ENCODE measurements around the gene RNU6-7. TPM values are rescaled to one million over a fixed set of nuclear protein-coding genes. Genes with fewer than 3 reads are reported as not detected.

Gene RNU6-7
- total and polyA plus RNA-seq, 2 of the 13 experiments (the other 11 are each of a cell fraction or from before 2014, with no cell fraction given), result under 0.01 TPM; not detected in 1

DNA sequence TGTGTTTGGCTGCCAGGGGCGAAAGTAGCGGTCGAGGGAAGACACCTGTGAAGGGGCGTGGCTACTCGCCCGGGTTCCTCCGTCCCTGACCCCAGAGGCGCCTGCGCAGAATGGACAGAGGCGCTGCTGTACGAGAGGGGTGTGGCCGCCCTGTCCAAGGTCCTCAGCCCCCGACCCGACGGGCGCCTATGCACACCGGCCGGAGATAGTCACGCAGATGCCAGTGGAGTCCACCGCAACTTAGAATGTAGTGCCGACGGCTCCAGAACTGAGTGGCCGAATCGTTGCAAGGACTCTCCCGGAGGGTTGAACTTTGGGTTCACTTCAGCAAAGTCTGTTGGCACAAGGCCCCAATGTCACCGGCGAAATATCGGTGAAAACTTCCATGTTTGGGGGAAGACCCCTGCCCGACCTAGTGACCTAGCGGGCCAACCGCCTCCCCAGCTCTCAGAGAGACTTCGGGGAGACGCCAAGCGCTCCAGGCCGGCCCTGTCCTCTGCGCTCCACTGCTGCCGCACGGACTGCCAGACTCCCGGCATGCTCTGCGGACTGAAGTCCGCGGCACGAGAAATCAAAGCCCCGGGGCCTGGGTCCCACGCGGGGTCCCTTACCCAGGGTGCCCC lies 541 bp upstream of the RNU6-7 start (continued):
- TF ChIP-seq TCF12 (IDR thresholded peaks at IDR 0.05), result no peak
- peak; percentile 93 for TF ChIP-seq TCF12 (CRISPR knock-in tag; IDR thresholded peaks at IDR 0.05)
- peak; percentile 93; the same call in 1 of the 2 replicates for TF ChIP-seq ZNF660 (CRISPR knock-in tag; IDR thresholded peaks at IDR 0.05; ENCODE audit: borderline replicate concordance, low read depth)
- no peak for TF ChIP-seq SNRNP70 (IDR thresholded peaks at IDR 0.05; ENCODE audit: low read depth, low read length)
- TF ChIP-seq RFX3 (CRISPR knock-in tag; IDR thresholded peaks at IDR 0.05), result peak; percentile 43; the same call in 1 of the 2 replicates
- peak; percentile 63; the same call in 1 of the 2 replicates for TF ChIP-seq PAX8 (CRISPR knock-in tag; IDR thresholded peaks at IDR 0.05; ENCODE audit: borderline replicate concordance)
- TF ChIP-seq FOXK1 (CRISPR knock-in tag; IDR thresholded peaks at IDR 0.05; ENCODE audit: borderline replicate concordance, low read depth), result peak; percentile 81; the same call in 1 of the 2 replicates
- TF ChIP-seq, protein P1, sequence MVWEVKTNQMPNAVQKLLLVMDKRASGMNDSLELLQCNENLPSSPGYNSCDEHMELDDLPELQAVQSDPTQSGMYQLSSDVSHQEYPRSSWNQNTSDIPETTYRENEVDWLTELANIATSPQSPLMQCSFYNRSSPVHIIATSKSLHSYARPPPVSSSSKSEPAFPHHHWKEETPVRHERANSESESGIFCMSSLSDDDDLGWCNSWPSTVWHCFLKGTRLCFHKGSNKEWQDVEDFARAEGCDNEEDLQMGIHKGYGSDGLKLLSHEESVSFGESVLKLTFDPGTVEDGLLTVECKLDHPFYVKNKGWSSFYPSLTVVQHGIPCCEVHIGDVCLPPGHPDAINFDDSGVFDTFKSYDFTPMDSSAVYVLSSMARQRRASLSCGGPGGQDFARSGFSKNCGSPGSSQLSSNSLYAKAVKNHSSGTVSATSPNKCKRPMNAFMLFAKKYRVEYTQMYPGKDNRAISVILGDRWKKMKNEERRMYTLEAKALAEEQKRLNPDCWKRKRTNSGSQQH (CRISPR knock-in tag; IDR thresholded peaks at IDR 0.05; ENCODE audit: low read depth), result peak; percentile 89; the same call in 1 of the 2 replicates
- TF ChIP-seq SAP130 (CRISPR knock-in tag; IDR thresholded peaks at IDR 0.05; ENCODE audit: low read depth), result peak; percentile 94
- TF ChIP-seq KLF11 (CRISPR knock-in tag; IDR thresholded peaks at IDR 0.05), result 0 out of 2 replicates have a peak, but pooled peaks have one; percentile 39
- TF ChIP-seq, protein P2, sequence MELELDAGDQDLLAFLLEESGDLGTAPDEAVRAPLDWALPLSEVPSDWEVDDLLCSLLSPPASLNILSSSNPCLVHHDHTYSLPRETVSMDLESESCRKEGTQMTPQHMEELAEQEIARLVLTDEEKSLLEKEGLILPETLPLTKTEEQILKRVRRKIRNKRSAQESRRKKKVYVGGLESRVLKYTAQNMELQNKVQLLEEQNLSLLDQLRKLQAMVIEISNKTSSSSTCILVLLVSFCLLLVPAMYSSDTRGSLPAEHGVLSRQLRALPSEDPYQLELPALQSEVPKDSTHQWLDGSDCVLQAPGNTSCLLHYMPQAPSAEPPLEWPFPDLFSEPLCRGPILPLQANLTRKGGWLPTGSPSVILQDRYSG (CRISPR knock-in tag; IDR thresholded peaks at IDR 0.05), result 0 out of 2 replicates have a peak, but pooled peaks have one; percentile 9
- TF ChIP-seq ZFP41 (CRISPR knock-in tag; IDR thresholded peaks at IDR 0.05; ENCODE audit: borderline replicate concordance), result peak; percentile 79
- TF ChIP-seq ZNF30 (CRISPR knock-in tag; IDR thresholded peaks at IDR 0.05), result no peak; the same call in none of the 2 replicates
- TF ChIP-seq PHF20 (CRISPR knock-in tag; IDR thresholded peaks at IDR 0.05), result peak; percentile 84
- TF ChIP-seq ZMYM4 (CRISPR knock-in tag; IDR thresholded peaks at IDR 0.05), result peak; percentile 93
- TF ChIP-seq SATB2 (CRISPR knock-in tag; IDR thresholded peaks at IDR 0.05), result peak; percentile 85
- TF ChIP-seq SUZ12 (IDR thresholded peaks at IDR 0.05; ENCODE audit: low read depth, low read length), result peak; percentile 57
- TF ChIP-seq MBNL3 (CRISPR knock-in tag; conservative IDR thresholded peaks at IDR 0.05), result no peak
- TF ChIP-seq TEAD3 (CRISPR knock-in tag; optimal IDR thresholded peaks at IDR 0.05; ENCODE audit: borderline replicate concordance), result peak; percentile 77
- TF ChIP-seq ATM (IDR thresholded peaks at IDR 0.05; ENCODE audit: borderline replicate concordance), result no peak
- TF ChIP-seq ZNF230 (CRISPR knock-in tag; IDR thresholded peaks at IDR 0.05), result peak; percentile 99
- no peak; the same call in 1 of the 2 replicates for TF ChIP-seq MTF1 (CRISPR knock-in tag; IDR thresholded peaks at IDR 0.05)
- TF ChIP-seq, protein P3, sequence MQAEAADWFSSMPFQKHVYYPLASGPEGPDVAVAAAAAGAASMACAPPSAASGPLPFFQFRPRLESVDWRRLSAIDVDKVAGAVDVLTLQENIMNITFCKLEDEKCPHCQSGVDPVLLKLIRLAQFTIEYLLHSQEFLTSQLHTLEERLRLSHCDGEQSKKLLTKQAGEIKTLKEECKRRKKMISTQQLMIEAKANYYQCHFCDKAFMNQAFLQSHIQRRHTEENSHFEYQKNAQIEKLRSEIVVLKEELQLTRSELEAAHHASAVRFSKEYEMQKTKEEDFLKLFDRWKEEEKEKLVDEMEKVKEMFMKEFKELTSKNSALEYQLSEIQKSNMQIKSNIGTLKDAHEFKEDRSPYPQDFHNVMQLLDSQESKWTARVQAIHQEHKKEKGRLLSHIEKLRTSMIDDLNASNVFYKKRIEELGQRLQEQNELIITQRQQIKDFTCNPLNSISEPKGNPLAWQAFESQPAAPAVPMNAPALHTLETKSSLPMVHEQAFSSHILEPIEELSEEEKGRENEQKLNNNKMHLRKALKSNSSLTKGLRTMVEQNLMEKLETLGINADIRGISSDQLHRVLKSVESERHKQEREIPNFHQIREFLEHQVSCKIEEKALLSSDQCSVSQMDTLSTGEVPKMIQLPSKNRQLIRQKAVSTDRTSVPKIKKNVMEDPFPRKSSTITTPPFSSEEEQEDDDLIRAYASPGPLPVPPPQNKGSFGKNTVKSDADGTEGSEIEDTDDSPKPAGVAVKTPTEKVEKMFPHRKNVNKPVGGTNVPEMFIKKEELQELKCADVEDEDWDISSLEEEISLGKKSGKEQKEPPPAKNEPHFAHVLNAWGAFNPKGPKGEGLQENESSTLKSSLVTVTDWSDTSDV (CRISPR knock-in tag; IDR thresholded peaks at IDR 0.05), result peak; percentile 93; the same call in 1 of the 2 replicates
- TF ChIP-seq CAMTA2 (CRISPR knock-in tag; IDR thresholded peaks at IDR 0.05; ENCODE audit: borderline replicate concordance), result peak; percentile 100
- TF ChIP-seq, protein P4, sequence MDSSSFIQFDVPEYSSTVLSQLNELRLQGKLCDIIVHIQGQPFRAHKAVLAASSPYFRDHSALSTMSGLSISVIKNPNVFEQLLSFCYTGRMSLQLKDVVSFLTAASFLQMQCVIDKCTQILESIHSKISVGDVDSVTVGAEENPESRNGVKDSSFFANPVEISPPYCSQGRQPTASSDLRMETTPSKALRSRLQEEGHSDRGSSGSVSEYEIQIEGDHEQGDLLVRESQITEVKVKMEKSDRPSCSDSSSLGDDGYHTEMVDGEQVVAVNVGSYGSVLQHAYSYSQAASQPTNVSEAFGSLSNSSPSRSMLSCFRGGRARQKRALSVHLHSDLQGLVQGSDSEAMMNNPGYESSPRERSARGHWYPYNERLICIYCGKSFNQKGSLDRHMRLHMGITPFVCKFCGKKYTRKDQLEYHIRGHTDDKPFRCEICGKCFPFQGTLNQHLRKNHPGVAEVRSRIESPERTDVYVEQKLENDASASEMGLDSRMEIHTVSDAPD (CRISPR knock-in tag; IDR thresholded peaks at IDR 0.05), result peak; percentile 87
- peak; percentile 95 for TF ChIP-seq HOXA3 (CRISPR knock-in tag; IDR thresholded peaks at IDR 0.05)
